Astrocyte (in vitro differentiated cells and primary cell): ENCODE results near the gene LIPI.

ENCODE experiments used
- EZH2 ChIP-seq: IDR thresholded peaks from 2 replicates; pipeline ENCODE4 v1.6.1; 2012; ENCODE audit warnings: mild to moderate bottlenecking, low read length, inconsistent platforms; ENCODE audit not compliant: insufficient read depth
- TF ChIP-seq, protein P1 (sequence below): IDR thresholded peaks from 2 replicates; pipeline ENCODE4 v1.5.1; 2011; ENCODE audit warnings: low read depth, mild to moderate bottlenecking, inconsistent platforms, low read length, moderate library complexity; ENCODE audit not compliant: insufficient read depth

DNA sequence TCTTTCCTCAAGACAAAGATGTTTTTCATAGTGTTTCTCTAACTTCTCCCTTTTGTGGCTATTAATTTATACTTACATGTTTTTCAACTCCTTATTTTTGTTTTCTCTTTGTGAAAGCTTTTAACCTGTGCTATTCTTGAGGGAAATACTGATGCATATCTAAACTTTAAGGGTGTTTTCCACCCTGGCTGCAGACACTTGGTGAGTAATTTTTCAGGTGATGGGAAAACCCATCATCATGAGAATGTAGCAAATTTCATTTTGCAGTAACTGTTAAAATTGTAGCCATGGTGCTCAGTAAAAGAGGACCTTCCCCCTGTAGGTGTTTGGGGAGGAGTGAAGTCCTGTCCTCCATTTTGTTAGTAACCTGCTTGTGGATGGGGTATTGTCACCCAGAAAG lies 124.2 kb downstream of the LIPI start:
- TF ChIP-seq, protein P1, sequence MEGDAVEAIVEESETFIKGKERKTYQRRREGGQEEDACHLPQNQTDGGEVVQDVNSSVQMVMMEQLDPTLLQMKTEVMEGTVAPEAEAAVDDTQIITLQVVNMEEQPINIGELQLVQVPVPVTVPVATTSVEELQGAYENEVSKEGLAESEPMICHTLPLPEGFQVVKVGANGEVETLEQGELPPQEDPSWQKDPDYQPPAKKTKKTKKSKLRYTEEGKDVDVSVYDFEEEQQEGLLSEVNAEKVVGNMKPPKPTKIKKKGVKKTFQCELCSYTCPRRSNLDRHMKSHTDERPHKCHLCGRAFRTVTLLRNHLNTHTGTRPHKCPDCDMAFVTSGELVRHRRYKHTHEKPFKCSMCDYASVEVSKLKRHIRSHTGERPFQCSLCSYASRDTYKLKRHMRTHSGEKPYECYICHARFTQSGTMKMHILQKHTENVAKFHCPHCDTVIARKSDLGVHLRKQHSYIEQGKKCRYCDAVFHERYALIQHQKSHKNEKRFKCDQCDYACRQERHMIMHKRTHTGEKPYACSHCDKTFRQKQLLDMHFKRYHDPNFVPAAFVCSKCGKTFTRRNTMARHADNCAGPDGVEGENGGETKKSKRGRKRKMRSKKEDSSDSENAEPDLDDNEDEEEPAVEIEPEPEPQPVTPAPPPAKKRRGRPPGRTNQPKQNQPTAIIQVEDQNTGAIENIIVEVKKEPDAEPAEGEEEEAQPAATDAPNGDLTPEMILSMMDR, result no peak
- TF ChIP-seq EZH2, result no peak
